NCI-H748 treated with DMSO at 0.1 percent for 48 hours (cell line): ENCODE results near the gene AP1B1.
A peak's percentile ranks its signal among the peaks of the same experiment; 100 is the strongest.
"Not testable (repeated sequence)": the region's sequence is repeated elsewhere in the genome, so short reads cannot be mapped to it uniquely, and the experiment has no call there.

ENCODE experiments used
- DNase-seq: peaks from one replicate; lab custom pipeline; 2025; lab: John Stamatoyannopoulos, UW

Gene AP1B1

DNA sequence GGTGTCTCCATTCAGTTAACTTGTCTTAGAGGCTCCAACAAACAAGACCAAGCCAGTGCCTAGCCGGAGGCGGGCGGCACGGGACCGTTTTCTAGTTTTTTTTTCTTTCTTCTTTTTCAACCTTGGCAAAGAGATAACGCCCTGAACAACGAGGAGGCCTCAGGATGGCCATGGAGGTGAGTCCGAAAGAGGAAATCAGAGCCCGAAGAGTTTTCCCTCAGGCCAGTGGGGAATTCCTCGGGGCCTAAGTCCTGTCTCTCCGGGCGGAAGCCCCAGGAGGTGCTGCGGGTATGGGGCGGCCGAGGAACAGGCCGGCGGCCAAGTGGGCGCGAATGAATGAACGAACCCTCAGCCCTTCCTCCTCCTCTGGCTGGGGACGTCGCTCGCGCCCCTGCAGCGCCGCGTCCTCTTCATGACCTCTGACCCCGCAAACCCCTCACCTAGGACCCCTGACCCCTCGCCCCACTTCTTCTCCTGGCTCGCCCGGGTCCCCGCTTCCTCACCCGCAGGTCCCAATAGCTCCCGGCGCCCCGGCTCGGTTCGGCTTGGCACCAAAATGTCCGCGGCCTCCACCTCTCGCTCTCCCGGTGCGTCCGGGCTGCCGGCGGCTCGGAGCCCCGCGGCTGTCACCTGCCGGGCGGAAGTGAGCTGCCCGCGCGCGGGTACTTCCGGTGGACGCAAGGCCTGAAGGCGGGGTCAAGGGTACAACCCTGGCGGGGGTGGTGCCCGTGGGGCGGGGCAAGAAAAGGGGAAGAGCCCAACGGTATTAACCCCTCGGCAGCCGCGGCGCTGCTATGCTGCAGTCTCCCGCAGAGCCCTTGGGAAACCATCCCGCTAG, at the start of gene AP1B1:
Gene AP1B1 (minus strand): TSS at position 650 of the 838 bp plus-strand sequence. CDS start 21,327 bp downstream, outside the sequence.
- DNase-seq, result peak; percentile 47

DNA sequence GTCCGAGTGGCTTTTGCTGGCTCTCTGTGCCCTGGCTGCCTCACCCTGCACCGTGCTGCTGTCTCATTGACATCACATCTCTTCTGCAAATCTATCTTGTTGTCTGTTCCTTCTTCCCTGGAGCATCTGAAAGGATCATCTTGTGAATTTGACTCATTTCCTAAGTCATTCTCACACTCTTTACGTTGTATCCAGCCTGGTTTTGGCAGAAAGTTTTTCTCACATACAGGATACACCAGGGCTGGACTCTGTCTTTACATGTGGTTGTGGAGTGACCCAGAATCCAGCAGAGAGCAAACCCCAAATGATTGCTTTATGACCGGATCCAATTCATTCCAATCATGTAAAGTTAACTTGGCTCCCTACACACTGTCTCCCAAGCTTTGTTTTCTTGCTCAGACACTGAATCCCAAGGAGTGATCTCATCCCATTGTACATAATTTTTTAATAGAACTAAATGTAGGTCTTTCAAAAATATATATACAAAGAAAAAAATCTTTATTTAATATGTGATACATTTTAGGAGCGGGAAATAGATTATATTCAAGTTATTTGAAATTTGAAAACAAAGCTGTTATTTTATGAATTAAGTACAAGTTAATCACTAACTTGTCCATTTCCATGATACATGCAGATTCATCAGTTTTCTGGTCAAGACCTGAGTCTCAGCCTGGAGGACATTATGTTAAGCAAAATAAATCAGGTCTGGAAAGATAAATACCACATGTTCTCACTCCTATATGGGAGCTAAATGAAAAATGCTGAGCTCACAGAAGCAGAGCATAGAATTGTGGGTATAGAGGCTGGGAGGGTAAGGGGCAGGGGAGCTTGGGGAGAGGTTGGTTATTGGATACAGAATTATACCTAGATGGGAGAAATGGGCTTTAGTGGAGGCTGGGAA, 47.1 kb upstream of the AP1B1 start:
- no peak for DNase-seq

DNA sequence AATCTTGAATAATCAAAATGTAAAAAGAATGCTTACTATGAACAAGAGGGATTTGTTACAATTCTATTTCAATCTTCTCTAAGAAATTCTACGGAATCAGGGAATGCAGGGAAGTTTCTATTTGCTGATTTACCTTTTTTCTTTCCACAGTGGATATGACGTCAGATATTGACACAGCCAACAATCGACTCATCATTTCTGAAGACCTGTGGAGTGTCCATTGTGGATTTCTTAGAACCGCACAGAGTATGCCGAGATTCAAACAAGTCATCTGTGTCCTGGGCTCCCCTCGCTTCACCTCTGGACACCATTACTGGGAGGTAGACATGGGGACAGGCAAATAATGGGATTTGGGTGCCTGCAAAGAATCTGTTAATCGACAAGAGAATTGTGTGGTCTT, 45.9 kb upstream of the AP1B1 start:
- DNase-seq, result no peak

DNA sequence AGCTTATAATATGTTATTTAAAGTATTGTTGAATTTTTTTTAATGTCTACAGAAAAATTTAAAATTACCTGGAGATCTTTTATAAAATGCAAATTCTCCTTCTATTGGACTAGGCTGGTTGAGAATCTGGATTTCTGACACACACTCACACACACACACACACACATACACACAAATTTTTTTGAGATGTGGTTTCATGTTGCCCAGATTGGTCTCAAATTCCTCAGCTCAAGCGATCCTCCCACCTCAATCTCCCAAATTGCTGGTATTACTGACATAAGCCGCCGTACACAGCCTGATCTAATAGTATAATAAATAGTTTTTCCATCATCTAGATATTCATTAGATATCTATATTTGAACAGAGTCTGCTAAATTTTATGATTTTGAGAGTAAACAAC, 45.5 kb upstream of the AP1B1 start:
- no peak for DNase-seq

DNA sequence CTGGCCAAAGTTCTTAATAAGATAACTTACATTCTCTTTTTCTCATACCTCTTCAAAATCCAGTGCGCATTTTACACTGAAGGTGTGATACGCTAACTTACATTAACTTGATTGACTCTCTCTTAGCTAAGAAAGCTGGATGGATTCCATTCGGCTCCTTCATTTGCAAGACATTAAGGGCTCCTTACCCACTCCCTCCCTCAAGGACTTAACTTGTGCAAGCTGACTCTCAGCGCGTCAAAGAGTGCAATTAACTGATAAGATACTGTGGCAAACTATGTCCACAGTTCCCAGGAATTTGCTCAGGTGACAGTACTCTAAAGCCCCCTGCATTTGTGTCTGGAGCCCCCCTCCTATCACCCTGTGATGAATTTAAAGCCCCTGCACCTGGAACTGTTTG, 43.6 kb upstream of the AP1B1 start:
- DNase-seq, result no peak

DNA sequence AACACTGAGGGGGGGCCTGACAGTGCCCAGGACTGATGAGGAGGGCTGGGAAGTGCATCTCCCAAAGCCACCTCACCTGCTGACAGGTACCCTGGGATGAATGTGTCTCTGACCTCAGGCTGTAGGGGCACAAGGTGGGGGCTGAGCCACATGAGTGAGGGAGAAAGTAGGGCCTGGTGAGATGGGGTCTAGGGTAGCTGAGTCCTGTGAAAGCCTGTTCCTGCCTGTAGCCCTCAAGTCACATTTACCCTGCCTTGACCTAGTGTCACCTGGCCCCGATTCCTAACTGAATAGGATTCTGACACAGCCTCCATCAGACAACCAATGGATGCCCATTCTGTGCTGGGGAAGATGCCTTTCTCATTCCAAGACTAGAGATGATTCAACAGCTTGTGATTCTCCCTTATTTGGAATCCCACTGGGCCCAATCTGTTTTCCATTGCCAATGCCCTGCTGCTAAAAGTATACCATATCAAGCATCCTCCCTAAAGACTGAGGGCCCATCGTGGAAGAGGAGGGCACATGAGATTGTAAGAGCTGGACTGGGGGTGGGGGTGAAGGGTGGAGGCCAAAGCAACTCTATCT, 38.9 kb upstream of the AP1B1 start:
- DNase-seq, result no peak

DNA sequence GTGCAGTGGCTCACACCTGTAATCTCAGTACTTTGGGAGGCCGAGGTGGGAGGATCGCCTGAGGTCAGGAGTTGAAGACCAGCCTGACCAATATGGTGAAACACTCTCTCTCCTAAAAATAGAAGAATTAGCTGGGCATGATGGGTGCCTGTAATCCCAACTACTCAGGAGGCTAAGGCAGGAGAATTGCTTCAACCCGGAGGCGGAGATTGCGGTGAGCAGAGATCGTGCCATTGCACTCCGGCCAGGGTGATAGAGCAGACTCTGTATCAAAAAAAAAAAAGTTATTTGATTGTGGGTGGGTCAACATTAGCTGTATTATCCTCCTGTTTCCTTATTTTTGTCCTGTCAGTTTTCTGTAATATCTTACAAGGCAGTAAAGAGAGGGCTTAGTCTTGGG, 38.1 kb upstream of the AP1B1 start:
- DNase-seq, result no peak

DNA sequence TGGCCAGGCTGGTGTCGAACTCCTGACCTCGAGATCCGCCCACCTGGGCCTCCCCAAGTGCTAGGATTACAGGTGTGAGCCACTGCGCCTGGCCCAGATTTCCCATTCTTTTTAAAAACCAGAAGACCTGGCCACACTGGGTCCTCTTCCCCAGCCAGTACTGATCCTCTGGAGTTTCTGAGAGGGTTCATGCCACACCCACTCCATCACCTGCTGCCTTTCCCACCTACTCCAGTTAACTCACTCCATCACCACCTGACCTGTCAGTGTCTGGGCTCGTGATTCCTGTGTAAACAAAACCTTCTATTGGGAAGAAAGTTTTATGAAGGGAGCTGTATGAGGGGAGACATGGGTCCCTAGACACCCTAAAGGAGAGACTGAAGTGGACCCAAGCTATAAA, 30.3 kb upstream of the AP1B1 start:
- DNase-seq, result not testable (repeated sequence)

DNA sequence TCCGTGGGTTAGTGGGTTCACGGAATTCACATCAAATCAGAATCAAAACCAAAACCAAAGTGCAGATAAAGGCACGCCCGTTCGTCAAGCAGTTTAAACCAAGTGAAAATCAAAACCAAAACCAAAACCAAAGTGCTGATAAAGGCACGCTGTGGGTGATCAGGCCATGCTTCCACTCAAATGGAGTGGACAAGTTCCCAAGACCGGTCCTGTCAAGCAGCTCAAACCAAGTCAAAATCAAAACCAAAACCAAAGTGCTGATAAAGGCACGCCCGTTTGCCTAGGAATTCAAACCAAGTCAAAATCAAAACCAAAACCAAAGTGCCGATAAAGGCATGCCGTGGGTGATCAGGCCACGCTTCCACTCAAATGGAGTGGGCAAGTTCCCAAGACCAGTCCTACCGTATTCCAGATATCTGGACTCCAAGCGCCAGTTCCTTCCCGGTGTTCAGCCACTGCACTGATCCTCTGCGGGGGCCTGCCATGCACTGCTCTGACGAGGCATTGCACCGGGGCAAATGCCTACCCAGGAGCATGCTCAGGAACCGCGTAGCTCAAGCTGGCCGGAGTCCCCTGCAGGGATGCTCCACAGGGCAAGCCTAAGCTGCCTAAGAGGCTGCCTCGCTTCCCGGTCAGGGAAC, 26.7 kb upstream of the AP1B1 start:
- not testable (repeated sequence) for DNase-seq

DNA sequence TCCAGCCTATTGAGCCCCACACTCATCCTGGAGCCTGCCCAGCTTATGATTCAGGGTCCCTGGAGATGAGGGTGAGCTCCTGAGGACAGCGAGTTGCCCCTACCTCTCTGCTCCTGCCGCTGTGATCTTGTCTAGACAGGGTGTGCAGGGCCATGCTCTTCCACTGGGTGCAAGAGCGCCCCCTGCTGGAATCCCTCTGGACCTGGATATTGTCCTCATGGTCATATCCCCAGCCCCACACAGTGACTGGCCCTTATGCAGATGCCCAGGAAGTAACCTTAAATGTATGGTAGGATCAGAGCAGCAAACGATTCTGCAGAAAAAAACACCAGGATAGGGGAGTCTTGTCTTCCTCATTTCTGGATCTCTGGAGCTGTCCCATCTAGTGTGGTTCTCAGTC, 24.4 kb upstream of the AP1B1 start:
- DNase-seq, result not testable (repeated sequence)

DNA sequence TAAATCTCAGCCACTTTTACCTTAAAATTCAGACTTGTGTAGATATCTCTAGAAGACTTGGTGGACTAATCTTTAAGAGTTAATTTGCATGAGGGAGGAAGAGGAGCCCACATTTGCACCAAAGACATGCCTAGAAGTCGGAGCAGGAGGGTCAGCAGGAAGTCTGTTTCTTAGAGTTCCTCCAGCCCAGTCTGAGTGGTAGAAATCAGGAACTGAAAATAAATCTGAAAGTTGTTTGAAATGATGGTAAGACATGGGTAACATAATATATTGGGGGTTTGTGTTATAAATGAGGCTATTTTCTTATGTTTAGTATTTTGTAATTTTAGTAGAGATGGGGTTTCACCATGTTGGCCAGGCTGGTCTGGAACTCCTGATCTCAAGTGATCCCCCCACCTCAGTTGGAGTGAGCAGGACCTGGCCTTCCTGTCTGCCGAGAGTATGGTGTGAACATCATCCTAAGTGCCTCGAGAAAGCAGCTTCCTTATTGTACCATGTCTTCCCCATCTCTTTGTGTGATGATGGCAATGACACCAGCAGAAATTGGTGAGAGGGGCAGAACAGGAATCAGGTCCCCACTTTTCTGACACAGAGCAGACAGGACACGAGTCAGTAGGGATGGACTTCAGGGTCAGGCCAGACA, 23.3 kb upstream of the AP1B1 start:
- not testable (repeated sequence) for DNase-seq

DNA sequence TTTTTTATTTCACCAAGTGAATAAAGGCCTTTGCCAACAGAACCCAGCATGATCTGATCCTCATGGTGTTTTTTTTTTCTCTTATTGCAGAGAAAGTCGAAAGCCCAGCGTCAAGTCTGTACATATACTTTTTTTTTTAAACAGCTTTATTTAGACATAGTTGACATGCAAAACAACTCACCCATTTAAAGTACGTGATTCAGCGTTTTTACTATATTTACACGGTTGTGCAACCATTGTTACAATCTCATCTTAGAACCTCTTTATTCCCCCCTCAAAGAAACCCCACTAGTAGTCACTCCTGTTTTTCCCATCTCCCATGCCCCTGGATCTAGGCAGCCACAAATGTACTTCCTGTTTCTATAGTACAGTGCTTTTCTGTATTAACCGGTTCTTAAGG, 20.6 kb upstream of the AP1B1 start:
- no peak for DNase-seq

DNA sequence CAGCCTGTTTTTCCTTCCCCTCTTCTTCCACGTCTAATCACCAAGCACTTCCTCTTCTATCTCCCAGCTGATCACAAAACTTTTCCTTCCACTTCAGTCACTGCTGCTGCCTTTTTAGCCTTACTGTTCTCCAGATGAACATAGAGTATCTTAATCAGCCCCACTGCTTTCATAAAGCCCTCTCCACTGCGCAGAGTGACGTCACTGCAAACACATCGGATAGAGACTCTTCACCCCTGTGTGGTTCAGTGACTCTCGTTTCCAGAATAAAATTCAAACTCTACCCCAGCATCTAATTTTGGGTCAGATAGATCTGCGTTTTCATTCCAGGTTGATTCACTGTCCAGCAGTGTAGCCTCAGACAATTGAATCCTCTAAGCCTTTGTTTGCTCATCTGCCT, 13.2 kb upstream of the AP1B1 start:
- not testable (repeated sequence) for DNase-seq

DNA sequence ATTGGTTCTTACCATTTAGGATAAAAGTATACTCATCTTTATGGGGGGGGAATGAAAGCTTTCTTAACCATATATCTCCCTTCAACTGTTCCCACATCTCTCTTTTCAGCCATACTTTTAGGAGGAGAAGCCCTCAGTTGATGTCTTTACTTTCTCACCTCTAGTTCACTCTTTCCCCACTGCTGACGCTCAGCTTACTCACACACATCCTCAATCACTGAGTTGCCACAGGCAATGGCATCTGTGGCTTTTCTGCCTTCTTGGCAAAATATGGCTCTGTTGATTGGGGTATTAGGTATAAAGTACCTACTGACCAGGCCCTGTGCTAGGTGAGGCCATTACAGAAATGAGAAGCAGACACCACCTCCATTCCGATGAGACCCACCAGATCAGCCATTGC, 12.2 kb upstream of the AP1B1 start:
- no peak for DNase-seq

DNA sequence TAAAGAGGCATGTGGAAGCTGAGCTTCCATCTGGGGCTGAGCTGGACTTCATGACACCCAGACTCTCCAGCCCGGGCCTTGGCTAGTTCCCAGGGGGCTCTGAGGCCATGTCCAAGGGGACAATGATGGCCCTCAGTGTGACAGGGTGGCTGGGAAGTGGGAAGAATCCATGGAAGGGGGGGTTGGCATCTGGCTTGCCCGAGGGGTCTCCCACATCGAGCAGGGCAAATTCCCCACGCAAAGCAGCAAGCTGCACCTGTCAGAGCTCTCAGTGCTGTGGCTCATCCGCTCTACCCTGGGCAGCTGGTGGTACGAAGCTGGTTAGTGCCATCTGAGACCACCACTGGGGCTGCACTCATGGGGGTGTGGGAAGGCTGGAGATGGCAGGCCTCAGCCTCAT, 9.4 kb upstream of the AP1B1 start:
- no peak for DNase-seq

DNA sequence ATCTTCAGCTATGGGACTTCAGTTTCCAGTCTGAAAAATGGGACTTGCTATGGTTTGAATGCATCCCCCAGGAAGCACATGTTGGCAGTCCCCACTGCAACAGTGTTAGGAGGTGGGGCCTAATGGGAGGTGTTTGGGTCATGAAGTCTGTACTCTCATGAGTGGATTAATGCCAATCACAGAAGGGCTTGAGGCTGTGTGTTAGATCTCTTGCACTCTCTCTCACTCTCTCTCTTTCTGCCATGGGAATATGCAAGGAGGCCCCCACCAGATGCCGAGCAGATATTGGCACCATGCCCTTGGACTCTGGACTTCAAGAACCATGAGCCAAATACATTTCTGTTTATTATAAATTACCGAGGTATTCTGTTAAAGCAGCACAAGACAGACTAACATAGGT, 7.8 kb upstream of the AP1B1 start:
- DNase-seq, result no peak

DNA sequence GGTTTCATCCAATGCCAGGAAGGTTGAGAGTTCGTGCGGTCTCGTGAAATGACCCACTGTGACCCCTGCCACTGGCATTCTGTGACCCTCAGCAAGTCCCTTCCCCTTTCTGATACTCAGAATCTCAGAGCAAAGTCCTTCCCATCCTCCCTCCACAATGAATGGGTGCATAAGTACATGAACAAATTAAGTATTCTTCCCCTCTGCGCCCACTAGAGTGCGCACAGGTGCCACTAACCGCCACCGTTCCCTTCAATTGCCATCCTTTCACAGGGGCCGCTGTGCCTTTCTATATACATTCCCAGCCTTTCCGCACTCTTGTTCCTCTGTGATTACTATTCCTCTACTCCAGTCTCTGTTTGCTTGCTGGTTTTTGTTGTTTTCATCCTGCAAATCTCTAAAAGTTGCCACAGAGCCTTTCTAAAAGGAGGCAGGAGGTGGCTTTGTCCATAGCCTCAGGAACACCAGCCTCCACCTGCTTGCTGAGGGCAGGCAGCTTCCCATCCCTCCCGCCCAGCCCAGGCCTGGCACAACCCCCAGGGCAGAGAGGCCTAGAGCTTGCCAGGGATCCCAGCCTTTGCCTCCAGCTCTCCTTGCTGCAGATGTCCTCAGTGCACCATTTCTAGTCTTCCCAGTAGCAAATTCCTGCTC, 6.7 kb upstream of the AP1B1 start:
- peak; percentile 43 for DNase-seq

DNA sequence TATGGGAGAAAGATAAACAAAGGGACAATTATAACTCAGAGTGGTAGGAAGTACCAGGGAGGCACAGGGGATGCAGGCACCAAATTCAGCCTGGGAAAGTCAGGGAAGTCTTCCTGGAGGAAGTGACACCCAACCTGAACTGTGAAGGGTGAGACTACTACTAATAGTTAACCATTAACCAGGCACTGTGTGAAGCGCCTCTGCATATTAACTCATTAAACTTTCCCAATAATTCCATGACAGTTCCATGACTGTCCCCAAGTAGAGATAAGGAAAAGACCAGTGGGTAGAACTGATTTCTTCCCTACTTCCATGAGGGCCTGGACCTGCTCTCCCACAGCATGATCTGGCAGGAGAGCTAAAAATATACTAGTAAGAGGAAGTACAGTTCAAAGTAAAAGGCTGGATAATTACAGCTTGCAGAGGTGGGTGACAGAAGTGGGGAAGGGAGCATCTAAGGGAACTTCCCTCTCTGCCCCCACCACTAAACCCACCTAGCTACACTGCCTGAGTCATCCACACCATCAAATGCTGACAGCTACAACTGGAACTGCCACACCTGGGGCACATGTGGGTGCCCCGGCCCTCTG, 4.7 kb upstream of the AP1B1 start:
- DNase-seq, result no peak

DNA sequence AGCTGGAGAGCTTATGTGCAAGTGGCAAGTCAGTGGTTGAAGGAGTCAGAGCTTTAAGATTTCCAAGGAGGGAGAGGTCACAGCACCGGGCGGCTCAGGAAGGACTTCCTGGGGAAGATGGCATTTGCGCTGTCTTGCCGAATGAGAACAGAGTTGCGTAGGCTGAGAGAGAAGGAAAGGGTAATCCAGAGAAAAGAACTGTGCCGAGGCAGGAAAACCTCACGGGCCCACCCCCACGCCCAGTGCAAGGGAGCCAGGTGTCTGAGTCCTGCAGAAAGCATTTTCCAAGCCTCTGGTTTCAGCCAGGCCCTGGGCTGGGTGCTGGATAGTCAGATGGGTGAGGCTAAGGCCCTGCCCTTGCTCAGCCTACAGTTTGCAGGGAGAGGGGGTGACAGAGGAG, 3.2 kb upstream of the AP1B1 start:
- no peak for DNase-seq

DNA sequence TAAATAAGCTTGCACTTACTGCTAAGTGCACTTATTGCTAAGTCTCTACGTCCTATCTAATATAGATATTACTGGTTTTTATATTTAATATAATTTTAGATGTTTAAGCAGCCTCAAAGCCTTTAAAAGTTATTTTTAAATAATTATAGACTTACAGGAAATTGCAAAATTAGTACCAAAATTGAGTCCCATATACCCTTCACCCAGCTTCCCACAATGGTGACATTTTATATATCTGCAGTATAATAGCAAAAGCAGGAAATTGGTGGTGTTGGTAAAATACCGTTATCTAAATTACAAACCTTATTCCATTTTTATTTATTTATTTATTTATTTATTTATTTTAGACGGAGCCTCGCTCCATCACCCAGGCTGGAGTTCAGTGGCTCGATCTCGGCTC, 1.9 kb upstream of the AP1B1 start:
- no peak for DNase-seq

DNA sequence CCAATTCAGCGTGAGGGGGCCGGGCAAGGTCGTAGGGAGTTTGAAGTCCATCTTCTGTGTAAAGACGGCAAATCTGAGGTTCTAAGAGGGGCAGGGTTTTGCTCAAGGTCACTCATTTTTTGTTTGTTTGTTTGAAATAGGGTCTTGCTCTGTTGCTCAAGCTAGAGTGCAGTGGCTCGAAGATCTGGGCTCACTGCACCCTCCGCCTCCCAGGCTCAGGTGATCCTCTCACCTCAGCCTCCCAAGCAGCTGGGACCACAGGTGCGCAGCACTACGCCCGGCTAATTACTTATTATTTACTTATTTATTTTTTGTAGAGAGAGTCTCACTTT, 355 bp upstream of the AP1B1 start:
- no peak for DNase-seq
